PC-3 (cell line): ENCODE measurements around the gene PSMB1. TPM values are rescaled to one million over a fixed set of nuclear protein-coding genes. Genes with fewer than 3 reads are reported as not detected.

Experiments
- ATAC-seq: fragments of 200-7000 bp; cut with Tn5 transposase; 2 replicates; pipeline ENCODE4 v1.9.1; 2020; ENCODE audit warnings: mild to moderate bottlenecking, moderate library complexity
- BruUV-seq: library from RNA; stranded (reverse); fragments of 400-500 nt; replicated peaks from 2 replicates; lab custom pipeline; 2021; lab: Mats Ljungman, UMichigan
- CTCF ChIA-PET: fragments of 300-600 bp; sonication (Branson Sonifier 250); formaldehyde crosslinking; loops from one replicate; lab custom pipeline; 2022; ENCODE audit warnings: antibody characterized with exemption; lab: Charles Lee
- POLR2A ChIA-PET: fragments of 300-600 bp; sonication (Branson Sonifier 250); formaldehyde crosslinking; loops from one replicate; lab custom pipeline; 2022; ENCODE audit warnings: antibody characterized with exemption; ENCODE audit not compliant: unreplicated experiment; lab: Charles Lee
- DNase-seq: peaks from one replicate; pipeline ENCODE4 v3.0.0-alpha.2; 2015
- H2AFZ ChIP-seq: fragments of 300-600 bp; sonication (generic); 2 replicates; pipeline ENCODE4 v1.6.0; 2016; ENCODE audit warnings: antibody characterized with exemption, low read length
- H3F3A ChIP-seq: fragments of 300-600 bp; sonication (generic); one replicate; pipeline ENCODE4 v1.6.0; 2017; ENCODE audit warnings: antibody characterized with exemption, low read length, control low read depth, mild to moderate bottlenecking; ENCODE audit not compliant: unreplicated experiment
- H3K27ac ChIP-seq: fragments of 300-600 bp; sonication (generic); 2 replicates; pipeline ENCODE4 v1.5.1; 2016; ENCODE audit warnings: mild to moderate bottlenecking, low read length
- H3K27me3 ChIP-seq: fragments of 300-600 bp; sonication (generic); 2 replicates; pipeline ENCODE4 v1.6.1; 2016; ENCODE audit warnings: low read length, mixed read lengths
- H3K36me3 ChIP-seq: fragments of 300-600 bp; sonication (generic); 2 replicates; pipeline ENCODE4 v1.6.1; 2016; ENCODE audit warnings: low read depth, mixed run types, low read length, mixed read lengths
- H3K4me1 ChIP-seq: fragments of 300-600 bp; sonication (generic); 2 replicates; pipeline ENCODE4 v1.5.1; 2016; ENCODE audit warnings: low read length; ENCODE audit not compliant: insufficient read depth
- H3K4me2 ChIP-seq: fragments of 300-600 bp; sonication (generic); 2 replicates; pipeline ENCODE4 v1.6.0; 2016; ENCODE audit warnings: low read length
- H3K4me3 ChIP-seq: fragments of 300-600 bp; sonication (generic); 2 replicates; pipeline ENCODE4 v1.5.1; 2016; ENCODE audit warnings: mild to moderate bottlenecking, low read length, mixed read lengths
- H3K79me2 ChIP-seq: fragments of 300-600 bp; sonication (generic); 2 replicates; pipeline ENCODE4 v1.6.1; 2017; ENCODE audit warnings: low read length, mixed read lengths
- H3K9ac ChIP-seq: fragments of 300-600 bp; sonication (generic); 2 replicates; pipeline ENCODE4 v1.6.0; 2016; ENCODE audit warnings: mild to moderate bottlenecking, low read length
- H3K9me2 ChIP-seq: fragments of 300-600 bp; sonication (generic); replicated peaks from 2 replicates; pipeline ENCODE4 v1.6.1; 2016; ENCODE audit warnings: mixed run types, low read length, mixed read lengths
- H3K9me3 ChIP-seq: fragments of 300-600 bp; sonication (generic); 2 replicates; pipeline ENCODE4 v1.6.1; 2016; ENCODE audit warnings: low read length, mixed read lengths
- H4K20me1 ChIP-seq: fragments of 300-600 bp; sonication (generic); 2 replicates; pipeline ENCODE4 v1.6.1; 2016; ENCODE audit warnings: low read length, mixed read lengths
- CTCF ChIP-seq: fragments of 300-600 bp; sonication (generic); conservative IDR thresholded peaks from 2 replicates; pipeline ENCODE4 v1.5.1; 2017; ENCODE audit warnings: antibody characterized with exemption, low read depth, mild to moderate bottlenecking, low read length
- EZH2 ChIP-seq: fragments of 300-600 bp; sonication (generic); IDR thresholded peaks from one replicate; pipeline ENCODE4 v1.6.1; 2017; ENCODE audit warnings: antibody characterized with exemption, mild to moderate bottlenecking, low read length; ENCODE audit not compliant: unreplicated experiment
- EZH2phosphoT487 ChIP-seq: fragments of 300-600 bp; sonication (generic); IDR thresholded peaks from 2 replicates; pipeline ENCODE4 v1.6.1; 2018; ENCODE audit warnings: mild to moderate bottlenecking, antibody characterized with exemption, low read length, borderline replicate concordance
- intact Hi-C: fragments of 100-400 bp; cut with micrococcal nuclease; formaldehyde crosslinking; loops from 2 replicates; pipeline ENCODE4 v1.9.0; 2023
- total RNA-seq: library from RNA; depleted of rRNA; stranded (reverse); fragments of >200 nt; gene quantifications from 2 replicates; pipeline ENCODE4 v1.2.3, GENCODE V29; 2014

Gene PSMB1
- total RNA-seq, 1 experiment from 2014 or later = 449 TPM

GRCh38 chr6:170506446-170506845 is 46.7 kb downstream of the PSMB1 start:
- H4K20me1 ChIP-seq = no peaks in the 10 kb centered on the region
- no peak overlapping the region for H2AFZ ChIP-seq
- H3K4me3 ChIP-seq = no peak overlapping the region
- no peaks in the 10 kb centered on the region for H3K9me3 ChIP-seq
- peaks cover under 1% of the 10 kb centered on the region; the same call in 1 of the 2 replicates for H3K27me3 ChIP-seq
- no TSS peak for BruUV-seq
- no peak for TF ChIP-seq CTCF
- TF ChIP-seq EZH2 = no peak
- intact Hi-C loops = no loop called here
- H3K9me2 ChIP-seq = no peaks in the 10 kb centered on the region
- ChIA-PET CTCF (no interaction called here), POLR2A (no interaction called here)
- H3K36me3 ChIP-seq = no peaks in the 10 kb centered on the region
- no peak overlapping the region for H3K4me2 ChIP-seq
- H3K79me2 ChIP-seq = no peaks in the 10 kb centered on the region
- no peak for DNase-seq
- no peak for ATAC-seq
- H3K4me1 ChIP-seq = no peaks in the 10 kb centered on the region
- H3K9ac ChIP-seq = no peak overlapping the region
- H3K27ac ChIP-seq = no peak overlapping the region
- H3F3A ChIP-seq = no peaks in the 10 kb centered on the region

DNA sequence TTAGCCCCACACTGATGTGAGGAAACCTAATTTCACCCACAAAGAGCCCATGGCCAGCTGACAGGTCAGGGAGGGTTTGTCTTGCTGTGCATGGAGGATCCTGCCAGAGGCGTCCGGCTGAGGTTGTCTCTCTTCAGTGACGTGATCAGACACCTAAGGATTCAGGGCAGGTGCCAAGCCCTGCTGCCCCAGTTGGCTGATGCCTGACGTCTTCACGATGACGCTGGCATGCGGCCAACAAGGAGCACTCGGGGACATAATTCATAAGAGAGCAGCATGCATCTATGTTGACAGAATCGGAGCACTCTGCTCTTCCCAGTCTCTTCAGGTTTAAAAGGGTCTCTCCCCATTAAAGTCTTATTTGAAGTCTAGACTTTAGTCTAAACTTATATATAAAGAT is 47.8 kb downstream of the PSMB1 start:
- CTCF ChIA-PET = no interaction called here
- no peak for TF ChIP-seq EZH2phosphoT487
- TF ChIP-seq CTCF = no peak
- TF ChIP-seq EZH2 = no peak

DNA sequence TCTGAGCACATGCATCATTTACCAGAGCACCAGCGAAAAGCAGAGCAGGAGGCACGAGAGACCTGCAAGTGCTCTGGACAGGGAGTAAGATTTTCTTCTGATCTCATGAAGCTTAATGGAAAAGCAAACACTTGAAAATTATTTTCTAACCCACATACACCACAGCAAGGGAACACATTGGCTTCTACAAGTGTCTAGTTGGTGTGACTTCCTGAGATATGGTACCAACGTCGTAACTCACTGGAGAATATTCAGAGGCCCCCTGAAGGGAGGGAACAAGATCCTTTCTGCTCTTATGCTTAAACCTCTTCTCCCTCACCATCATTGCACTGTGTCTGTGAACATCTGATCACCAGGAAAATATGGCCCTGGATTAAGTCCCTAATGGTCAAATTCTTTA is 48.6 kb downstream of the PSMB1 start:
- Histone ChIP-seq H3K79me2 (no peaks in the 10 kb centered on the region), H3K9ac (no peak overlapping the region), H2AFZ (no peak overlapping the region), H3K4me3 (no peak overlapping the region), H3K4me2 (no peak overlapping the region), H3K27ac (no peak overlapping the region), H3K4me1 (no peaks in the 10 kb centered on the region), H4K20me1 (no peaks in the 10 kb centered on the region), H3F3A (no peaks in the 10 kb centered on the region), H3K9me2 (no peaks in the 10 kb centered on the region), H3K9me3 (no peaks in the 10 kb centered on the region), H3K36me3 (no peaks in the 10 kb centered on the region), H3K27me3 (peaks cover 8% of the 10 kb centered on the region; the same call in 1 of the 2 replicates)
- ChIA-PET CTCF (no interaction called here), POLR2A (no interaction called here)
- TF ChIP-seq CTCF = no peak
- TF ChIP-seq EZH2 = no peak
- no peak for TF ChIP-seq EZH2phosphoT487
- intact Hi-C loops = no loop called here
- DNase-seq (no peak), ATAC-seq (no peak)
- BruUV-seq = no TSS peak

More for the DNA sequence above, 47.8 kb downstream of the PSMB1 start:
- Histone ChIP-seq H3K9me2 (no peaks in the 10 kb centered on the region), H3K27me3 (peaks cover 7% of the 10 kb centered on the region; the same call in 1 of the 2 replicates), H3K4me3 (no peak overlapping the region), H3K4me2 (no peak overlapping the region), H2AFZ (no peak overlapping the region), H3K9me3 (no peaks in the 10 kb centered on the region), H3K4me1 (no peaks in the 10 kb centered on the region), H3K9ac (no peak overlapping the region), H4K20me1 (no peaks in the 10 kb centered on the region), H3K36me3 (no peaks in the 10 kb centered on the region), H3K79me2 (no peaks in the 10 kb centered on the region), H3K27ac (no peak overlapping the region), H3F3A (no peaks in the 10 kb centered on the region)
- ATAC-seq = no peak
- BruUV-seq = no TSS peak
- POLR2A ChIA-PET = no interaction called here
- no peak for DNase-seq
- intact Hi-C loops = no loop called here
